ENCODE results near the gene IFFO2. TPM values are rescaled to one million over a fixed set of nuclear protein-coding genes. Genes with fewer than 3 reads are reported as not detected.

Gene IFFO2
- total and polyA plus RNA-seq, 2 of the 13 experiments (the other 11 are each of a cell fraction or from before 2014, with no cell fraction given): 7.3 to 16.7 TPM

DNA sequence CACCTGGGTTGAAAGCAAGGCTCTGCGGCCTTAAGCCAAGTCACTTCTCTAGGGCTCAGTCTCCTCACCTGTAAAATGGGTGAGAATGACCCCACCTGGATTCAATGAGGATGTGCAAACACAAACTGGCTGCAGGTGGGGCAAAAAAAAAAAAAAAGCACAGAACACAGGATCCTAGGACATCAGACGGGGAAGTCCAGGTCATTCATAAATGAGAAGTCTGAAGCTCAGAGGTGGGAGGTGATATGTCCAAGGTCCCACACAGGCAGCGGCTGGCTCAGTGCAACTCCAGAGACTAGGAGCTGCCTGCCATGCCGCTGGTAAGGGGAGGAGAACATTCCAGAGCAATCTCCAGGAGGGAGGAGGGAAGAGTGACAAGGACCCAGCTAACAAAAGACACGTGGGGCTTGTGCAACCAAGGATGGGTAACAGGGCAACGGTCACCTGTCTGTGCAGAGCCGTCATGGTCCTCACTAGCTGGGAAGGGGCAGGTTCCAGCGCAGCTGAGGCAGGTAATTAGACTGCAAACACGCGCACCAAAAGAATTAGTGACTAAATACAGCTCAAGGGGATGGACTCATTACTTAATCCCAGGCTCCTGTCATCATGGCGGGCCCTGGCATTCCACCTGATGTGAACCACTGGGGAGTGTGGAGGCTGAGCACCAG lies 19.5 kb downstream of the IFFO2 start (continued):
- TF ChIP-seq NBN (conservative IDR thresholded peaks at IDR 0.05): no peak
- TF ChIP-seq, protein P1, sequence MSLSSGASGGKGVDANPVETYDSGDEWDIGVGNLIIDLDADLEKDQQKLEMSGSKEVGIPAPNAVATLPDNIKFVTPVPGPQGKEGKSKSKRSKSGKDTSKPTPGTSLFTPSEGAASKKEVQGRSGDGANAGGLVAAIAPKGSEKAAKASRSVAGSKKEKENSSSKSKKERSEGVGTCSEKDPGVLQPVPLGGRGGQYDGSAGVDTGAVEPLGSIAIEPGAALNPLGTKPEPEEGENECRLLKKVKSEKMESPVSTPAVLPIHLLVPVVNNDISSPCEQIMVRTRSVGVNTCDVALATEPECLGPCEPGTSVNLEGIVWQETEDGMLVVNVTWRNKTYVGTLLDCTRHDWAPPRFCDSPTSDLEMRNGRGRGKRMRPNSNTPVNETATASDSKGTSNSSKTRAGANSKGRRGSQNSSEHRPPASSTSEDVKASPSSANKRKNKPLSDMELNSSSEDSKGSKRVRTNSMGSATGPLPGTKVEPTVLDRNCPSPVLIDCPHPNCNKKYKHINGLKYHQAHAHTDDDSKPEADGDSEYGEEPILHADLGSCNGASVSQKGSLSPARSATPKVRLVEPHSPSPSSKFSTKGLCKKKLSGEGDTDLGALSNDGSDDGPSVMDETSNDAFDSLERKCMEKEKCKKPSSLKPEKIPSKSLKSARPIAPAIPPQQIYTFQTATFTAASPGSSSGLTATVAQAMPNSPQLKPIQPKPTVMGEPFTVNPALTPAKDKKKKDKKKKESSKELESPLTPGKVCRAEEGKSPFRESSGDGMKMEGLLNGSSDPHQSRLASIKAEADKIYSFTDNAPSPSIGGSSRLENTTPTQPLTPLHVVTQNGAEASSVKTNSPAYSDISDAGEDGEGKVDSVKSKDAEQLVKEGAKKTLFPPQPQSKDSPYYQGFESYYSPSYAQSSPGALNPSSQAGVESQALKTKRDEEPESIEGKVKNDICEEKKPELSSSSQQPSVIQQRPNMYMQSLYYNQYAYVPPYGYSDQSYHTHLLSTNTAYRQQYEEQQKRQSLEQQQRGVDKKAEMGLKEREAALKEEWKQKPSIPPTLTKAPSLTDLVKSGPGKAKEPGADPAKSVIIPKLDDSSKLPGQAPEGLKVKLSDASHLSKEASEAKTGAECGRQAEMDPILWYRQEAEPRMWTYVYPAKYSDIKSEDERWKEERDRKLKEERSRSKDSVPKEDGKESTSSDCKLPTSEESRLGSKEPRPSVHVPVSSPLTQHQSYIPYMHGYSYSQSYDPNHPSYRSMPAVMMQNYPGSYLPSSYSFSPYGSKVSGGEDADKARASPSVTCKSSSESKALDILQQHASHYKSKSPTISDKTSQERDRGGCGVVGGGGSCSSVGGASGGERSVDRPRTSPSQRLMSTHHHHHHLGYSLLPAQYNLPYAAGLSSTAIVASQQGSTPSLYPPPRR (CRISPR knock-in tag; IDR thresholded peaks at IDR 0.05; ENCODE audit: borderline replicate concordance): no peak
- TF ChIP-seq GATAD2A (CRISPR knock-in tag; IDR thresholded peaks at IDR 0.05): peak; percentile 62
- TF ChIP-seq ZNF816 (CRISPR knock-in tag; IDR thresholded peaks at IDR 0.05; ENCODE audit: borderline replicate concordance): no peak
- TF ChIP-seq MAFF (IDR thresholded peaks at IDR 0.05; ENCODE audit: low read depth, low read length): no peak
- no peak for TF ChIP-seq KAT2B (IDR thresholded peaks at IDR 0.05; ENCODE audit: borderline replicate concordance, low read depth, low read length)
- no peak for TF ChIP-seq GABPA (IDR thresholded peaks at IDR 0.05; ENCODE audit: low read depth, low read length)
- TF ChIP-seq GABPA (CRISPR knock-in tag; IDR thresholded peaks at IDR 0.05; ENCODE audit: low read depth): no peak
- TF ChIP-seq REPIN1 (CRISPR knock-in tag; IDR thresholded peaks at IDR 0.05; ENCODE audit: borderline replicate concordance, low read depth): peak; percentile 66; the same call in 1 of the 2 replicates
- no peak for TF ChIP-seq ZNF567 (CRISPR knock-in tag; IDR thresholded peaks at IDR 0.05; ENCODE audit: borderline replicate concordance)
- no peak for TF ChIP-seq FIP1L1 (IDR thresholded peaks at IDR 0.05; ENCODE audit: borderline replicate concordance, insufficient read depth, low read depth, low read length)
- no peak; the same call in 1 of the 2 replicates for TF ChIP-seq MEF2D (CRISPR knock-in tag; IDR thresholded peaks at IDR 0.05)
- TF ChIP-seq, protein P2, sequence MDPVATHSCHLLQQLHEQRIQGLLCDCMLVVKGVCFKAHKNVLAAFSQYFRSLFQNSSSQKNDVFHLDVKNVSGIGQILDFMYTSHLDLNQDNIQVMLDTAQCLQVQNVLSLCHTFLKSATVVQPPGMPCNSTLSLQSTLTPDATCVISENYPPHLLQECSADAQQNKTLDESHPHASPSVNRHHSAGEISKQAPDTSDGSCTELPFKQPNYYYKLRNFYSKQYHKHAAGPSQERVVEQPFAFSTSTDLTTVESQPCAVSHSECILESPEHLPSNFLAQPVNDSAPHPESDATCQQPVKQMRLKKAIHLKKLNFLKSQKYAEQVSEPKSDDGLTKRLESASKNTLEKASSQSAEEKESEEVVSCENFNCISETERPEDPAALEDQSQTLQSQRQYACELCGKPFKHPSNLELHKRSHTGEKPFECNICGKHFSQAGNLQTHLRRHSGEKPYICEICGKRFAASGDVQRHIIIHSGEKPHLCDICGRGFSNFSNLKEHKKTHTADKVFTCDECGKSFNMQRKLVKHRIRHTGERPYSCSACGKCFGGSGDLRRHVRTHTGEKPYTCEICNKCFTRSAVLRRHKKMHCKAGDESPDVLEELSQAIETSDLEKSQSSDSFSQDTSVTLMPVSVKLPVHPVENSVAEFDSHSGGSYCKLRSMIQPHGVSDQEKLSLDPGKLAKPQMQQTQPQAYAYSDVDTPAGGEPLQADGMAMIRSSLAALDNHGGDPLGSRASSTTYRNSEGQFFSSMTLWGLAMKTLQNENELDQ (CRISPR knock-in tag; IDR thresholded peaks at IDR 0.05; ENCODE audit: borderline replicate concordance): no peak
- no peak for TF ChIP-seq ZNF7 (CRISPR knock-in tag; IDR thresholded peaks at IDR 0.05)
- TF ChIP-seq CREBL2 (CRISPR knock-in tag; IDR thresholded peaks at IDR 0.05; ENCODE audit: borderline replicate concordance): no peak
- TF ChIP-seq TBX3 (IDR thresholded peaks at IDR 0.05; ENCODE audit: borderline replicate concordance): no peak
- peak; percentile 29; the same call in 1 of the 2 replicates for TF ChIP-seq CREM (IDR thresholded peaks at IDR 0.05)
- TF ChIP-seq CREM (CRISPR knock-in tag; IDR thresholded peaks at IDR 0.05): no peak
- no peak for TF ChIP-seq RBAK (CRISPR knock-in tag; IDR thresholded peaks at IDR 0.05)
- peak; percentile 79 for TF ChIP-seq SP4 (CRISPR knock-in tag; IDR thresholded peaks at IDR 0.05)
- no peak for TF ChIP-seq ZNF317 (CRISPR knock-in tag; IDR thresholded peaks at IDR 0.05)
- no peak for TF ChIP-seq ZNF253 (CRISPR knock-in tag; IDR thresholded peaks at IDR 0.05; ENCODE audit: borderline replicate concordance)
- TF ChIP-seq ZNF572 (CRISPR knock-in tag; IDR thresholded peaks at IDR 0.05): no peak
- no peak for TF ChIP-seq NFIB (CRISPR knock-in tag; IDR thresholded peaks at IDR 0.05; ENCODE audit: borderline replicate concordance)
